NCI-H2227 treated with DMSO at 0.1 percent for 48 hours (cell line): Measurements from ENCODE around the gene SFR1.

Experiments used
- DNase-seq: peaks from one replicate; lab custom pipeline; 2025; lab: John Stamatoyannopoulos, UW

SFR1 gene

GRCh38 chr10:104121485-104122224, at the start of gene SFR1:
Gene SFR1 (plus strand): TSS chr10:104122171. CDS start chr10:104122184, 13 bp downstream.
- peak; percentile 93 for DNase-seq

DNA sequence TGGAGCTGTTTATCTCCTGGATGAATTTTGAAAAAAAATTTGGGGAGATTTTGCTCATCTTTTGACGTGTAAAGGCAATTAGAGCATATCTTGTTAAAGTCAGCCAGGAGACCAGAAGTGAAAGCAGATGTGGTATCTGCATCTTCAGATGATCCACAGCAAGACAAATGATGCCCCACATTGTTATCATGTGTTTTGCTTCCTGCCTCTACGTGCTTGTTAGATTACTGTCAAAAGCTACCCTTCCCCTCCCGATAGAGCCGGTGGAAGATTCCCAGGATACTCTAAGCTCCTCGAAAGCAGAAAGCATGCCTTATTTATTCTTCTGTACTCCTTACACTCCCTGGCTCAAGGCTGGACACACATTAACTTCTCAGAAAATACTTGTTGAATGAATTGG, 49.2 kb upstream of the SFR1 start:
- DNase-seq = no peak

DNA sequence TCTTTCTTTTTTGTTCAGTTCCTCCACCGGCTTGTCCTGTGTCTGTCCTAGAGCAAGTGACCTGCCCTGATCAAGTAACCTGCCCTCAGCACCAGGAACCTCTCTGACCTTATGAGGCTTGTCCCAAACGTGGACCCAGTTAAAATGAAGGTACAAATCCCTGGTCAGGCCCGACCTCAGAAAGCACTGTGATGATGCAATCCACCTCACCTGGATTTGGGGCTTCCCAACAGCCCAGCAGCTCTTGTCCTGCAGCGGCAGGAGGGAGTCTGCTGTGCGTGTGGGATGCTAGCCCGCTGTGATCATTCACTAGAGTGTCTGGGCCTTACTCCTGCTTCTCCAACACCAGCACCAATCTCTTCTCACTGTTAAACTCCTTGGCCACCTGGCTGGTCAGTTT, 47.5 kb upstream of the SFR1 start:
- DNase-seq = no peak

- peak; percentile 63 for DNase-seq
Measured at GRCh38 chr10:104076743-104077160, 45.2 kb upstream of the SFR1 start.

GRCh38 chr10:104077247-104077646, 44.7 kb upstream of the SFR1 start:
- DNase-seq = peak; percentile 22

- no peak for DNase-seq
Measured at GRCh38 chr10:104077663-104078151, 44.3 kb upstream of the SFR1 start.

- no peak for DNase-seq
Measured at GRCh38 chr10:104080762-104081161, 41.2 kb upstream of the SFR1 start.

GRCh38 chr10:104081998-104082397, 40.0 kb upstream of the SFR1 start:
- DNase-seq = no peak

- no peak for DNase-seq
Measured at GRCh38 chr10:104084482-104085142, 37.4 kb upstream of the SFR1 start.

- DNase-seq = no peak
Measured at GRCh38 chr10:104085801-104086400, 36.1 kb upstream of the SFR1 start, which contains the start of gene COL17A1. Gene COL17A1 (minus strand): TSS chr10:104085880. CDS start chr10:104080673, 5,207 bp downstream.

- DNase-seq = no peak
Measured at GRCh38 chr10:104088239-104088638, 33.7 kb upstream of the SFR1 start.

DNA sequence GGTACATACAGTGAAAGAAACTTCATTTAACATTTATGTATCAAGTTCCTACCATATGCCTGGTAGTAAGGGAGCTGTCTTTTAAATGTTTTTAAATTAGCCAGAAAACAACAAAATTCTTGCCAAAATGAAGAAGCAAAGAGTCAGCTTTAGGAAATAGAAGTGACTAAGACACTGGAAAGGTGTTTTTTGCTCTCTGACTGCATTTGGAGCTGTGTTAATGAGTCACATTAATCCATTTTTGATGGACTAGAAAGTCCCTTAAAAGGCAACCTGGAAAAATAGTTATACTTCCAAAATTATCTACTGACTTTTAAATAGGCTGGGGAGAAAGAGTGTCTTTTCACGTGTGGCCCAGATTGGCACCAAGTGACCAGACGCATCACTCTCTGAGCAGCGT, 32.4 kb upstream of the SFR1 start:
- DNase-seq = no peak

GRCh38 chr10:104090611-104091010, 31.4 kb upstream of the SFR1 start:
- no peak for DNase-seq

GRCh38 chr10:104092749-104093148, 29.2 kb upstream of the SFR1 start:
- DNase-seq = no peak

DNA sequence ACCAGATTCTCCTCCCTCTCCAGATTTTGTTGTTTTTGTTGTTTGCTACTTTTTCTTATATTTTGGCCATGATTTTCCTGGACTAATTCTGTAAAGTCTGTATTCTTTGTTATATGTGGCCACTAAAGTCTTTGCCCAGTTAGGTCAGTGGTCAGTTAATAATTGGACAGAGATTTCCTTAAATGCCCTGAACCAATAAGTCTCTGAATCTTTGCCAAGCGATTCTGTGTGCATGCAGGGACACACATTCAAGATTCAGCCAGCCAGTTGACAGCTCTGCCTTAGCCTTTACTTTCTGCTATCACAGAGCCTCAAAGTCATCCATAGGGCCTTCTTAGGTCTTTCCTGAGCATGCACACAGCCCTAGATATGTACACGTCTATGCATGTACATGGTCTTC, 25.3 kb upstream of the SFR1 start:
- DNase-seq = no peak

- no peak for DNase-seq
Measured at GRCh38 chr10:104098358-104098925, 23.5 kb upstream of the SFR1 start.

GRCh38 chr10:104099269-104099668, 22.7 kb upstream of the SFR1 start:
- no peak for DNase-seq

GRCh38 chr10:104099941-104100340, 22.0 kb upstream of the SFR1 start:
- no peak for DNase-seq

DNA sequence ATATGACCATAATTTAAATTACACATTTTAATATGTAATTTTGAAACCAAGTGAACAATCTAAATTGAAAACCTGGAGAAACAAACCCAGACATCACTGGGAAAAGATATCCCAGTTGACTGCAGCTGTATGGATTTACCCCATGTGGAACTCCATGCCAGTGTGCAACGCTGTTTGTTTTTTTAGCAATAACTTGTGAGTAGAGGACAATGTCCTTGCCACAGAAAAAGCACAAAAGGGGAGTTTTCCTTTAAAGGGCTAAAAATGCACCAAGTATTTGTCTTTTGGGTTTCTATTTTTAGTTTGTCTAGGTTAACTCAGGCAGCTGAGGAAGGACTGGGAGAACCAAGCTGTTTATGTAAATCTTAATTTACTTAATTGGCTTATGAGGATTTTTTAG, 21.2 kb upstream of the SFR1 start:
- no peak for DNase-seq

- DNase-seq = no peak
Measured at GRCh38 chr10:104101902-104102301, 20.1 kb upstream of the SFR1 start.

GRCh38 chr10:104103956-104104355, 18.0 kb upstream of the SFR1 start:
- DNase-seq = no peak

DNA sequence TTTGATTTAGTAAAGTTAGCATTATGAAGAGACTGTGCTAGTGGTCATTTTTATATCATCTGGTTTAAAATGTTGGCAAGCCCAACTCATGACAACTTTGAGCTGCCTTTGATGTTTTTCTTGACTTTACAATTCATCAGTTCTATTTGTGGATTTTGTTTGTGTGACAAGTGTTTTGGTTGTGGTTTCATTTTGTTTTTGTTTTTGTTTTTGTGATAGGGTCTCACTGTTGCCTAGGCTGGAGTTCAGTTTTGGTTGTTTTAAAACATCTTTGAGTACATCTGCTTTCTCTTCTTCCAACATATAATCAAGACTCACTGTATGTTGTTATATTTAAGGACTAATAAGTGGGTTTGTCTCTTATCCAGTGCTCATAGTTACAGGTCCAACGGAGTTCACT, 17.6 kb upstream of the SFR1 start:
- no peak for DNase-seq

GRCh38 chr10:104104926-104105325, 17.0 kb upstream of the SFR1 start:
- DNase-seq = no peak
